Epidermal melanocyte (primary cell): Measurements from ENCODE around the gene PGGT1B.
A peak's percentile ranks its signal among the peaks of the same experiment; 100 is the strongest.

Source experiments
- DNase-seq: peaks from one replicate; pipeline ENCODE4 v3.0.0; 2011; ENCODE audit warnings: low spot score; ENCODE audit not compliant: insufficient read length

The PGGT1B gene

DNA sequence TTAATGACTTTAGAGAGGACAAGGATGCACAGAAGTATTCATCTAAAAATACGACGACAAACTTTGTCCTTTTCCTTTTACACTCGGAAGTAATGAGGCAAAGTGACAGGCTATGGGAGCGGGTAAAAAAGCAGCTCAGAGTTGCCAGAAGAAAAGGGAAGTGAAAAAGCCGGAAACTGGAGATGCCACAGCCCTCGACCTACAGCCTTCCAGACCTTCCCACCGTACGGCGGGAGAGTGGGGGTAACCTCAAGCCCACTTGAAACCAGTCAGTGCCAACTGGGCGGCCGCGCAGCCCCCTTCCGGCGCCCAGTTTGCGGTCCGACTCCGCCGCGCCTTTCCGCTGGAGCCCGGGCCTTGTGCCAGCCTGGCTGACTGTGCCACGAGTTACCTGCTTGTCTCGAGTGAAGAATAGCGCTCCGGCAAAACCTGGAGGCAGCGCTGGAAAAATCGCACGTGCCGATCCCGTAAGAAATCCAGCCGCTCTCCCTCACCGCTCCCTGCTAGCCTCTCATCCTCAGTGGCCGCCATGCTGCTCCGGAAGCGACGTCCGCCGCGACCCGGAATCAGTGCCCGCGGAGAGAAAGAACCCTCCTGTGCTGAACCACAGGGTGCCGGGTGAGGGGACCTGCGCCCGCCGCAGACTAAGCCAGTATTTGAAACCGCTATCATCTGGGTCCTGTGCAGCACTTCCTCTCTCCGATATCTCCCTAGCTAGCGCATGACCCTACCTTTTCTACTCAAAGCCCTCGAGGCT, at the start of gene PGGT1B:
Gene PGGT1B, minus strand, starts transcription at position 557 of the 757 bp plus-strand sequence. Its CDS starts 26 bp downstream, at position 531.
- peak; percentile 25 for DNase-seq

DNA sequence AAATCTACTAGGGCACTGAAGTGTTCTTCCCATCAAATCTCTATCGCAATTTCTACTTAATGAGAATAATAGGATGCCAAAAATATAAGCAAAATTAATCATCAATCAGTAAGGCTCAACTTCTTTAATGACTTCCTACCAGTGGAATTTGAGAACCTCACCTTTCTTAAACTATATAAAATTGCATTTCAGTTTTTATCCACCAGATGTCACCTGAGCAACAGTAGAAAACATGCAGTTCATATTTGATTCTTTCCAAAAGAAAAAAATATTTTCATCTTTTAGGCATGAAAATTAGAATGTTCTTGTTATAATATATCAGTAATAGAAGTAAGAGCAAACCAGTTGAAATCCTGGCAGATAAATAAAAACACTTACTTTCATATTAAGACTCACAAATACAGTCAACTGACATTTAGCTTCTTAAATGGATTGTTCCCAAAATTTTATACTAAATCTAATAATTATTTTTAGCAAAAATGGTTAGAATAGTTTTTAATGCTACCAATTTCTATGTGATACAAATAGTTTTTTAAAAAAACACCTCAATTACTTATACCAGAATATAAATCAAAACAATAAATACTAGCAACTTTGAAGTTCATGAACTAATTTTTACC, 47.2 kb upstream of the PGGT1B start:
- no peak for DNase-seq

DNA sequence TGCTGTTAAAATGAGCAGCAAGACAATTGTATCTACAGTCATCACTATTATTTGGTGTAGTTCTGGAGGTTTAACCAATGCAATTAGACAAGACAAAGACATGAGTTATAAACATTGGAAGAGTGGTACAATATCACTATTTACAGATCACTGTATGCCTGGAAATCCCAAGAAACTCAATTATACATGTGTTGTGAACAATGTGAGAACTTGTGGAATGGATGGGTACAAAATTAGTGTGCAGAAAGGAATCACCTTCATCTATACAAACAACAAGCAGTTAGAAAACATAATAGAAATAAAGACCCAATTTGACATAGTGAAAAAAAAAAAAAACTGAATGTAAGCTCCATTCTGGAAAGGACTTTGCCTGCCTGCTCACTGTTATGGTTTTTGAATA, 46.1 kb upstream of the PGGT1B start:
- DNase-seq: no peak

DNA sequence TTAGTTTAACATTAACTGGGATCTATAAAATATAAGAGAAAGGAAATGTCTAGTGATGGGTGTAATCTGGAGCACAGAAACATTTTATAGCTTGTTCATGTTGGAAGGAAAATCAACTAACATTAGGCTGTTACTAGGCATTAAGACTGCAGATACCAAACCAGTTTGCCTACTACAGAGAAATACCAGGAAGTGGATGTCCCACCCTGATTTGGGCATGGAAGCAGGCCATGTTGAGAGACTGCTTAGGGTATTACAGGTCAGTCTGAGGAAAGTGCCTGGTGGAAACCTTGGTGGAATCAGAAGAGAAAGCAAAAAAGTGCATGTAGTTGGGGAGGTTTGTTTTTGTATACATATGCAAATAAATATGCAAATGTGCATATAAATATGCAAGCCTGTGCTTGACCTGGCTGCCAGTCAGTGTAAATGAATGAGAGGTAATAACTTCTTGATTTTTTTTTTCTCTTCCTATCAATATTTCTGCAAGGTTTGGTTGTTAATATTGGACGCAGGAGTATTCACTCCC, 43.4 kb upstream of the PGGT1B start:
- no peak for DNase-seq

GRCh38 chr5:115304496-115304895, 41.8 kb upstream of the PGGT1B start:
- DNase-seq: no peak

GRCh38 chr5:115298811-115299210, 36.1 kb upstream of the PGGT1B start:
- no peak for DNase-seq

GRCh38 chr5:115297031-115297430, 34.4 kb upstream of the PGGT1B start:
- DNase-seq: no peak

DNA sequence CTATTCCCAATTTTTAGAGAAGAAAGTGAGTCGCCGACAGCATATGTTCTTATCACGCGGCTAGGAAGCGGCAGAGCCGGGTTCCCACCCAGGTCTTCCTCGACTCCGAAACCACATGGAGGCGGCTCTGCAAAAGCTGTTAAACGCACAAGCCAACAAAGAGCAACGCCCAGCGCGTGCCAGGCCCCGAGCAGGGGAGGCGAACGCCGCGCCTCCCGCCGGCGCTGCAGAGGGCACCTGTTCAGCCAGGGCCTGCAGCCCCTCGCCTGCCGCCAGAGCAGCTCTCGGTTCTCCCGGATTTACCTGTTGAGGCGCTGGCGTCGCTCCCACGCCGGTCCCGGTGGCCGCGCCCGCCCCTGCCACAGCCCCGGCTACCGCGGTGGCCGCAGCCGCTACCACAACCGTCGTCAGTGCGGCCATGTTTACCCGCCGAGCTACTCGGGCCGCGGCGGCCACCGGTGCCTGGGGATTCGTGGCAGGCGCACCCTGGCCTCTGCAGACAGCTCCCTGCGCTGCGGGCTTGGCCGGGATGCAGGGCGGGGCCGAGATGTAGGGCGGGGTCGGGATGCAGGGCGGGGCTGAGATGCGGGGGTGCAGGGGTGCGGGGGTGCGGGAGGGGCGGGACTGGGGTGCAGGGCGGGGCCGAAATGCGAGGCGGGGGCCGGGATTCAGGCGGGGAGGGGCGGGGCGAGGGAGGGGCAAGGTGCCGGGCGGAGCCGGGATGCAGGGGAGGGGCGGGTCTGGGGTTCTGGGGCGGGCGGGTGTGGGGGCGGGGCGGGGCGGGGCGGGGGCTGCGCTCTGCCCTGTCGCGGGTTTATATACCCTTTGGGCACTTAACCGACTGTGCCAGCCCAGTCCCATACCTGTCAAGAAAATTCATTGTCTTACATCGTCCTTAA, 33.7 kb upstream of the PGGT1B start, which contains the start of gene CCDC112:
Gene CCDC112, minus strand, starts transcription at position 531 of the 899 bp plus-strand sequence. Its CDS starts 111 bp downstream, at position 420.
- DNase-seq: peak; percentile 73

DNA sequence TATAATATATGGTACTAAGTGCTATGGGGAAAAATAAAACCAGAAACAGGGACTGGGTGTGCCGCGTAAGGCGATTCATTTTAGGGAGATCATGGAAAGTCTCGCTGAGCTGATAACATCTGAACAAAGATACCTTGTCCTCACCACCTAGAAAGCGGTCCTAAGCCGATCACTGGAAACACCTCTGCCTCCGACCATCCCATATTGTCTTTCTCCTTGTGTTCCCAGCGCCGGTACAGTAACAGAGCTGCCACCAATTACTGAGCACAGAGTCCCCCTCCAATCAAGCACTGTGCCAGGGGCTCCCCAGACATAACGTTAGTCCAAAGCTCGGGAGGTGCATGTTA, 33.1 kb upstream of the PGGT1B start:
- DNase-seq: no peak

GRCh38 chr5:115291397-115291796, 28.7 kb upstream of the PGGT1B start:
- no peak for DNase-seq

DNA sequence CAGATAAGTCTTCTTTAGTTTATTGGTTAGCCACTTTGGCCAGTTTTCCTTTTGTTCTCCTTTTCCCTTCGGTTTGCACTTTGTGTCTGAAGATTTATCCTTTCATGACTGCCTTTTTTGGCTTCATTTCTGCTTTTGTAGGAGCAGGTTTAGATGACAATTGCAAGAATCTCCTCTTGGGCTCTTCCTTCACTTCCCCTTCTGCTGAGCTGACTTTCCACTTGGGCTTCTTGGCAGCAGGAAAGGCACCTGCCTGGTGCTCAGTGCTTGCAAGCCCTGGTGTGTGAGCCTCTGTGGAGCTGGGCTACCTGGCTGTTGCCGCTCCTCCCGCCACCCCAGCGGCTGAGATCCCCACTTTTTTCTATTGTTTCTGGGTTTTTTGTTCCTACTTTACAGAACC, 26.4 kb upstream of the PGGT1B start:
- no peak for DNase-seq

DNA sequence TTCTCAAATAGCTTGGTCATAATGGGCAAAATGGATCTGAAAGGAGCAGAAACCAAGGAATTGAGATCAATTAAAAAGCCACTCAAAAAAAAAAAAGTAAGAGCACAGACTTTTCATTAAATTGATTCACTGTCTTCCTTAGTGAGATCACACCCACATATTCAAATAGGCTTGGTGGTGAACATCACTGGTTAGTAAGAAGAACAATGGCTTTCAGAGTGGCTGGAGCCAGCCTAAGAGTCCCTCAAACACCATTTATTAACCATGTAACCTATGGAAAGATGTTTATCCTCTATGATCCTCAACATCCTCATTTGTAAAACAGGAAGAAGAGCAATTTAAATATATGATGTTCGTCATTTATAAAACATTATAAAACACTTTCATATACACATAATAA, 21.3 kb upstream of the PGGT1B start:
- DNase-seq: no peak

DNA sequence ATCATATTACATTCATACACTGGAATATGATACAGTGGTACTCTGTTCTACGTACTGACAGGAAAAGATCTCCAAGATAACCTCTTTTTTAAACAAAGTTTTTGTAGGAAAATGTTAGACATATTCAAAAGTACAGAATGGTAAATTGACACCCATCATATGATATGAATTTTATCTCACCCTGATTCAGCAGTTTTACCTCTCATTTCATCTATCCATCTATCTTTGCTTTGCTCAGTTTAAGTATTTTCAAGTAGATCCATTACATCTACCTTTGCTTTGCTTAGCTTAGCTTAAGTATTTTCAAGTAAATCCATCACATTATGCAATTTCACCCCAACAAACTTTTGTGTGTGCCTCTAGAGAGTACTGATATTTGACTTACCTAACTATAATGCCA, 19.5 kb upstream of the PGGT1B start:
- no peak for DNase-seq

DNA sequence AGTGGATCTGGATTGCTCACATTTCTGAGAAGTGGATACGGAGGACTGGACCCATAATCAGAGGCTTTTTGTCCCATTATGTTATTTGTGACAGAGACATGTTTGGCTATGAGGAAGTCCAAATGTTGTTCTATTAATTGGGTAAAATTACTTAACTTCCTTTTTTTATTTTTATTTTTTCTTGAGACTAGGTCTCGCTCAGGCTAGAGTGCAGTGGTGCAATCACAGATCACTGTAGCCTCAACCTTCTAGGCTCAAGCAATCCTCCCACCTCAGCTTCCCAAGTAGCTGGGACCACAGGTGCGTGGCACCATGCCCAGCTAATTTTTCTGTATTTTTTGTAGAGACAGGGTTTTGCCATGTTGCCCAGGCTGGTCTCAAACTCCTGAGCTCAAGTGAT, 11.9 kb upstream of the PGGT1B start:
- DNase-seq: no peak

GRCh38 chr5:115272297-115272958, 9.8 kb upstream of the PGGT1B start:
- no peak for DNase-seq

- DNase-seq: no peak
Observed at GRCh38 chr5:115271295-115272050, 8.8 kb upstream of the PGGT1B start.

DNA sequence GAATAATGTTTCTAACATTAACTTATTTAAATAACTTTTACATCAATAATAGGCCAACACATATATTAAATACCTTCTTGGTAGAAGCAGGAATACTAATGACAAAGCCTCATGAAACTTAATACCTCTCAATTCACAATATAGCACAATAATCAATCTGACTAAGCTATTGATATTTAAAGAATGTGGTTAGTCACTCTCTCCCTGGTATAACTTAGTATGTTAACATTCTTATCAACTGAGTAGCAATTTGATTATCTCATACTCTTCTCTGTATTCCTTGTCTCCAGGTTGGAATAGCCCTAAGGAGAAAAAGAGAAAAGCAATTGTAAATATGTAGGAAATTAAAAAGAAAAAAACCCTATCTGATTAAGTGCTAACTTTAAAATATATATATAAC, 4.9 kb upstream of the PGGT1B start:
- no peak for DNase-seq

DNA sequence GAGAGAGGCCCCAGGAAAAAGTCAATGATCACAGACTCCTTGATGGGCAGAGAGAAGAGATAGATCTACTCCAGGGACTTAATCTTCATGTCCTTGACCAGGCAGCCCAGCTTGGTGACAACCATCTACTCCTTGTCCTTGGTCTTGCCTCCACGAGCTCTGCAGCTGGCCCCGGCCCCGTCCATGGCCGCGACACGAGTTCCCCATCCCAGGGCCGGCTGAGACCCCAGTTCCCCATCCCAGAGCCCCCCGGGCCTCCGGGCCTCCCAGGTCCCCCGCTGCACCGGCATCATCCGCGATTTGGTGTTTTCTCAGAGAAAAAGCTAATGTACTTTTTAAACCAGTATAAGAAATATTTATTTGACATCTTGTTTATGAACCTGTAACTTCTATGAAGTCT, 2.5 kb upstream of the PGGT1B start:
- no peak for DNase-seq

- DNase-seq: no peak
Observed at GRCh38 chr5:115264786-115265185, 2.1 kb upstream of the PGGT1B start.

- DNase-seq: no peak
Observed at GRCh38 chr5:115263078-115263380, 352 bp upstream of the PGGT1B start.

DNA sequence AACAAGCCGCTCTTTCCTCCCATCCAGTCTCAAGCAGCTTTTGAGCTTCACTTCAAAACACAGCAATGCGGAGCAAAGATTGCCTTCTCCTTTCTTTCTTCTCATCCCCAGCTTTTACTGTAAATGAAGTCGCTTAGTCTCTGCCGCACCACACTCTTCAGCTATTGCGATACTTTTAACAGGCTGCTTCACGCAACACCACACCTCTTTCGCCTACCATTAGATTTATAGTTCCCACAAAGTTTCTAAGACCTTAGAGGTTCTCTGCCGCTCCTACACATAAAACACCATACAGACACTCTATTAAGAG, 711 bp downstream of the PGGT1B start:
- DNase-seq: no peak
